DOHH2 (cell line): ENCODE results near the gene VAV2.

ENCODE experiments used
- H3F3A ChIP-seq: fragments of 200-600 bp; sonication (generic), shearing (Covaris generic); 2 replicates; pipeline ENCODE4 v1.6.0; 2016; ENCODE audit warnings: antibody characterized with exemption, mild to moderate bottlenecking; ENCODE audit not compliant: control insufficient read depth, insufficient read depth
- H3K27ac ChIP-seq: fragments of 200-600 bp; sonication (generic); 2 replicates; pipeline ENCODE4 v1.5.1; 2014; ENCODE audit warnings: low read depth, mild to moderate bottlenecking, low read length, moderate library complexity
- H3K27me3 ChIP-seq: fragments of 200-600 bp; sonication (generic); 2 replicates; pipeline ENCODE4 v1.6.1; 2014; ENCODE audit warnings: mild to moderate bottlenecking, low read length, mixed read lengths; ENCODE audit not compliant: control insufficient read depth
- H3K36me3 ChIP-seq: fragments of 200-600 bp; sonication (generic); 2 replicates; pipeline ENCODE4 v1.6.1; 2014; ENCODE audit warnings: mild to moderate bottlenecking, low read length, moderate library complexity, mixed read lengths; ENCODE audit not compliant: control insufficient read depth
- H3K4me1 ChIP-seq: fragments of 200-600 bp; sonication (generic); 2 replicates; pipeline ENCODE4 v1.6.1; 2014; ENCODE audit warnings: mild to moderate bottlenecking, low read length, mixed read lengths; ENCODE audit not compliant: control insufficient read depth
- H3K4me2 ChIP-seq: fragments of 200-600 bp; sonication (generic); 2 replicates; pipeline ENCODE4 v1.6.0; 2014; ENCODE audit warnings: mild to moderate bottlenecking, low read length, moderate library complexity
- H3K4me3 ChIP-seq: fragments of 200-600 bp; sonication (generic); 2 replicates; pipeline ENCODE4 v1.5.1; 2014; ENCODE audit warnings: mild to moderate bottlenecking, low read length, mixed read lengths
- H3K79me2 ChIP-seq: fragments of 200-600 bp; sonication (generic); 2 replicates; pipeline ENCODE4 v1.6.1; 2014; ENCODE audit warnings: mild to moderate bottlenecking, low read length, mixed read lengths; ENCODE audit not compliant: control insufficient read depth
- H3K9me2 ChIP-seq: fragments of 200-600 bp; sonication (generic); replicated peaks from 2 replicates; pipeline ENCODE4 v1.6.1; 2014; ENCODE audit warnings: mild to moderate bottlenecking, low read length, mixed read lengths; ENCODE audit not compliant: control insufficient read depth
- H3K9me3 ChIP-seq: fragments of 200-600 bp; sonication (generic); 2 replicates; pipeline ENCODE4 v1.6.1; 2014; ENCODE audit warnings: antibody characterized with exemption, low read length, mixed read lengths; ENCODE audit not compliant: control insufficient read depth, insufficient read depth
- H4K20me1 ChIP-seq: fragments of 200-600 bp; sonication (generic); 2 replicates; pipeline ENCODE4 v1.6.0; 2014; ENCODE audit warnings: low read depth, mild to moderate bottlenecking, antibody characterized with exemption, low read length, moderate library complexity; ENCODE audit not compliant: control insufficient read depth, insufficient read depth
- EZH2phosphoT487 ChIP-seq: fragments of 200-600 bp; sonication (generic); IDR thresholded peaks from 2 replicates; pipeline ENCODE4 v1.6.1; 2017; ENCODE audit warnings: borderline replicate concordance, mild to moderate bottlenecking, antibody characterized with exemption, low read length, moderate library complexity, mixed read lengths
- TF ChIP-seq, protein P1 (sequence below): fragments of 200-600 bp; sonication (generic); IDR thresholded peaks from one replicate; pipeline ENCODE4 v1.5.1; 2014; ENCODE audit warnings: antibody characterized with exemption, mild to moderate bottlenecking, low read depth, low read length; ENCODE audit not compliant: poor library complexity, severe bottlenecking

The VAV2 gene

DNA sequence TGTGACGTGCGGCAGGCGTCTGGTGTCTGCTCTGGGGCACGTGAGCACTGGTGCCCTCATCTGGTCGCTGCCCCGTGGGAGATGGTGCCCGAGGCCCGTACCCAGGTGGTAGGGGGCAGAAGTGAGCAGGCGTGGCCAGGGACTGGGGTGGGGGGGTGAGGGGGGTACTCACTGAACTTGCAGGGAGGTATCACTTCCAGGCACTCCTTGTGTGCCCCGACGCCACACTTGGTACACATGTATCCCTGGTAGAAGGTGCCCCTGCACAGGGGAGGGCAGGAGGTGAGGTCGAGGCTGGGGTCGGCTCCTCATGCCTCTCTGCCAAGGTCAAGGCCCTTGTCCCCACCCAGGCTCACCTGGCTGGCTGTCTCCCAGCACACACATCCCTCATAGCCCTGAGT lies 208.8 kb downstream of the VAV2 start:
- no peak overlapping the region for H3K4me3 ChIP-seq
- no peak overlapping the region for H3K27ac ChIP-seq
- peaks cover 6% of the 10 kb centered on the region for H3F3A ChIP-seq
- no peaks in the 10 kb centered on the region for H3K27me3 ChIP-seq
- no peaks in the 10 kb centered on the region for H3K79me2 ChIP-seq
- TF ChIP-seq EZH2phosphoT487, result no peak
- TF ChIP-seq, protein P1, sequence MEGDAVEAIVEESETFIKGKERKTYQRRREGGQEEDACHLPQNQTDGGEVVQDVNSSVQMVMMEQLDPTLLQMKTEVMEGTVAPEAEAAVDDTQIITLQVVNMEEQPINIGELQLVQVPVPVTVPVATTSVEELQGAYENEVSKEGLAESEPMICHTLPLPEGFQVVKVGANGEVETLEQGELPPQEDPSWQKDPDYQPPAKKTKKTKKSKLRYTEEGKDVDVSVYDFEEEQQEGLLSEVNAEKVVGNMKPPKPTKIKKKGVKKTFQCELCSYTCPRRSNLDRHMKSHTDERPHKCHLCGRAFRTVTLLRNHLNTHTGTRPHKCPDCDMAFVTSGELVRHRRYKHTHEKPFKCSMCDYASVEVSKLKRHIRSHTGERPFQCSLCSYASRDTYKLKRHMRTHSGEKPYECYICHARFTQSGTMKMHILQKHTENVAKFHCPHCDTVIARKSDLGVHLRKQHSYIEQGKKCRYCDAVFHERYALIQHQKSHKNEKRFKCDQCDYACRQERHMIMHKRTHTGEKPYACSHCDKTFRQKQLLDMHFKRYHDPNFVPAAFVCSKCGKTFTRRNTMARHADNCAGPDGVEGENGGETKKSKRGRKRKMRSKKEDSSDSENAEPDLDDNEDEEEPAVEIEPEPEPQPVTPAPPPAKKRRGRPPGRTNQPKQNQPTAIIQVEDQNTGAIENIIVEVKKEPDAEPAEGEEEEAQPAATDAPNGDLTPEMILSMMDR, result no peak
- no peak overlapping the region for H3K4me2 ChIP-seq
- H3K9me3 ChIP-seq, result no peaks in the 10 kb centered on the region
- H3K36me3 ChIP-seq, result peaks cover 18% of the 10 kb centered on the region
- H3K4me1 ChIP-seq, result peaks cover 57% of the 10 kb centered on the region
- no peaks in the 10 kb centered on the region for H3K9me2 ChIP-seq
- H4K20me1 ChIP-seq, result no peaks in the 10 kb centered on the region

DNA sequence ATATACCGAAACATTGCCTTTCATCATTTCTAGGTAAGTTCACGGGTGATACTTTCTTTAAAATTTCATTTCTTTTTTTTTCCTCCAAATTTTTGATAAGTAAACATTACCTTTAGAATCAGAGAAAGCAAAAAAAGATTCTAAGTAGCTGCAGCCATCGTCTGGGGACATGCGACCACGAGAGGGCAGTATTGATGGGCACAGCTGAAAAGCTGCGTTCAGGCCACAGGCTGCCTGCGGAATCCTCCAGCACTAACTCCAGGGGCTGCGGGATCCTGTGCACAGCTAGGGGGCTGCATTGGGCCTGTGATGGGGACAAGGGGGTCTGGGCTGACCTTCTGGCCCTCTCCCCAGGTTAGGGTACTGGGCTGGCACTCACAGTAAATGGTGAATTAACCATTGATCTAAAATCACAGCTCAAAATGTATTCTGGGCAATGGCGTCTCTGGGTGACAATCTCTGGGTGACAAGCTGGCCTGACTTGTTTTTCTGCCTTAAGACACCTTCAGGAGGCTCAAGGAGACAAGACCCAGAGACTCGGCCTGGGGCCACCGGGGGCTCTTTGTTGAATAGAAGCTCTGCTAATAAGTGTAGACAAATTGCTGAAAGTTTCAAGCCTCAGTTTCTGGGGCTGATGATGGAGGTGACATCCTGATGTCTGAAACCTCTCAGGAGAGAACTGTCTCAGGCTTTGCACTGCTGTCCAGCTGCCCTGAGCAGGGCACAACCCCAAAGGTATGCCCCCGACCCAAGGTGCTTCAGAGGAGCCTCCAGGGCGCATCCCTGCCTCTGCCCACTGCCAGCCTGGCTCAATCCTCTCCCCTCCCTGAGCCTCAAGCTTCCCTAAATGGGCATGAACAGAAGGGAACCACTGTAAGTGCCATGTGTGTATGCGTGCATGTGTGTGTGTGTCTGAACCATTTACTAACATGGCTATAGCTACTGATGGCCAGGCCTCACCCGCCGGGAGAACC lies 209.7 kb downstream of the VAV2 start:
- TF ChIP-seq, protein P1, result peak; percentile 83
- no peak for TF ChIP-seq EZH2phosphoT487
- Histone ChIP-seq H3K36me3 (peaks cover 20% of the 10 kb centered on the region), H3K27ac (peak overlapping the region; percentile 7; the same call in 1 of the 2 replicates)

DNA sequence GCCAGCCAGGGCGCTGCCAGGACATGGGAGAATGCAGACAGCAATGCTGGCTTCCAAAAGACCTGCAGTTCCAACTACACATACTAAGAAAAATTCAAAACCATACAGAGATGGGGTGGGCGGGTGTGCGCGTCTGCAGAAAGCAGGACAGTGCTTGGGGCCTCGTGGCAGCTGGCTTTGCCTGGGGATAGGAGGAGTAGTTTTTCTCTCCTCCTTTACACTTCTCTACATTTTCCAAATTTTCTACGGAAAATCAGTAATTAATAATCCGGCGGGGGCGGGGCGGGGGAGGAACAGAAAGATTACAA lies 210.3 kb downstream of the VAV2 start:
- H3K9me3 ChIP-seq, result no peaks in the 10 kb centered on the region
- H3F3A ChIP-seq, result peaks cover 6% of the 10 kb centered on the region
- H3K79me2 ChIP-seq, result no peaks in the 10 kb centered on the region
- H4K20me1 ChIP-seq, result no peaks in the 10 kb centered on the region
- no peak for TF ChIP-seq EZH2phosphoT487
- TF ChIP-seq, protein P1, result no peak
- no peaks in the 10 kb centered on the region for H3K9me2 ChIP-seq
- H3K4me2 ChIP-seq, result no peak overlapping the region
- H3K27me3 ChIP-seq, result no peaks in the 10 kb centered on the region
- H3K36me3 ChIP-seq, result peaks cover 21% of the 10 kb centered on the region
- H3K4me1 ChIP-seq, result peaks cover 42% of the 10 kb centered on the region
- no peak overlapping the region for H3K27ac ChIP-seq
- H3K4me3 ChIP-seq, result no peak overlapping the region

More for the DNA sequence above, 209.7 kb downstream of the VAV2 start:
- no peak overlapping the region for H3K4me3 ChIP-seq
- peaks cover 6% of the 10 kb centered on the region for H3F3A ChIP-seq
- H3K4me1 ChIP-seq, result peaks cover 48% of the 10 kb centered on the region
- no peak overlapping the region for H3K4me2 ChIP-seq
- H3K79me2 ChIP-seq, result no peaks in the 10 kb centered on the region
- H3K9me3 ChIP-seq, result no peaks in the 10 kb centered on the region
- no peaks in the 10 kb centered on the region for H3K27me3 ChIP-seq
- H3K9me2 ChIP-seq, result no peaks in the 10 kb centered on the region
- no peaks in the 10 kb centered on the region for H4K20me1 ChIP-seq
